GM12878 (cell line): ENCODE measurements around the gene NRXN3.

Experiments
- CTCF ChIP-seq, 3 experiments: IDR thresholded peaks in 2 of 3; conservative IDR thresholded peaks in 1 of 3; 2 replicates each; pipeline ENCODE4 v1.5.1; 2011; ENCODE audit warnings: low read depth in 3 of 3, low read length in 3 of 3, mild to moderate bottlenecking in 3 of 3, control low read depth in 2 of 3, moderate library complexity in 2 of 3, inconsistent platforms in 1 of 3, mixed read lengths in 1 of 3; ENCODE audit not compliant: control insufficient read depth in 2 of 3, insufficient read depth in 1 of 3; ENCODE audit errors: extremely low read depth in 1 of 3
- USF1 ChIP-seq: IDR thresholded peaks from 2 replicates; pipeline ENCODE4 v1.6.1; 2011; ENCODE audit warnings: borderline replicate concordance, low read depth, mild to moderate bottlenecking, moderate library complexity, mixed read lengths, low read length; ENCODE audit not compliant: insufficient read depth; ENCODE audit errors: extremely low read length

GRCh38 chr14:78253986-78254385 lies 83.8 kb downstream of the NRXN3 start:
- TF ChIP-seq CTCF (IDR thresholded peaks at IDR 0.05 in 2 of 3, conservative IDR thresholded peaks at IDR 0.05 in 1 of 3; ENCODE audit: control insufficient read depth in 2 of 3, extremely low read depth in 1 of 3, insufficient read depth in 1 of 3, low read depth in 3 of 3, low read length in 3 of 3) (no peak), USF1 (no peak)
